CD8-positive, alpha-beta memory T cell (primary cell): ENCODE results near the gene ZMPSTE24. TPM values are rescaled to one million over a fixed set of nuclear protein-coding genes. Genes with fewer than 3 reads are reported as not detected.
"Not testable (repeated sequence)": the region's sequence is repeated elsewhere in the genome, so short reads cannot be mapped to it uniquely, and the experiment has no call there.

Experiments used
- CTCF ChIA-PET: fragments of 350-600 bp; sonication (Branson Sonifier 250); formaldehyde crosslinking; loops from one replicate; lab custom pipeline; 2021; ENCODE audit warnings: antibody characterized with exemption; lab: Charles Lee
- POLR2A ChIA-PET: fragments of 350-600 bp; sonication (Branson Sonifier 250); formaldehyde crosslinking; loops from one replicate; lab custom pipeline; 2021; ENCODE audit warnings: antibody characterized with exemption; lab: Charles Lee
- DNase-seq, 5 donors: peaks; one replicate each; pipeline versions ENCODE4 v3.0.0 to v3.0.0-alpha.2; 2020 to 2022; ENCODE audit warnings: mixed read lengths in 1 of 5
- H3K27ac ChIP-seq: one replicate; pipeline ENCODE4 v1.7.0; 2013; ENCODE audit warnings: low read depth, mild to moderate bottlenecking, low read length, moderate library complexity
- H3K27me3 ChIP-seq: 2 replicates; pipeline ENCODE4 v1.7.0; 2013; ENCODE audit warnings: low read length, mild to moderate bottlenecking; ENCODE audit not compliant: insufficient read depth, poor library complexity, severe bottlenecking
- H3K36me3 ChIP-seq: 2 replicates; pipeline ENCODE4 v1.7.0; 2013; ENCODE audit warnings: mild to moderate bottlenecking, low read length, moderate library complexity; ENCODE audit not compliant: insufficient read depth
- H3K4me1 ChIP-seq: 2 replicates; pipeline ENCODE4 v1.7.0; 2013; ENCODE audit warnings: mild to moderate bottlenecking, low read length, moderate library complexity; ENCODE audit not compliant: insufficient read depth
- H3K4me3 ChIP-seq: 2 replicates; pipeline ENCODE4 v1.7.0; 2013; ENCODE audit warnings: mild to moderate bottlenecking, low read length
- H3K9me3 ChIP-seq: 2 replicates; pipeline ENCODE4 v1.7.0; 2013; ENCODE audit warnings: mild to moderate bottlenecking, low read length
- H3K27ac Mint-ChIP-seq, 8 donors: one replicate each; pipeline ENCODE4 v1.8.0; 2020 to 2021; ENCODE audit warnings: mixed read lengths in 8 of 8, mild to moderate bottlenecking in 6 of 8, inconsistent platforms in 3 of 8, moderate library complexity in 3 of 8
- H3K27me3 Mint-ChIP-seq, 2 donors: one replicate each; pipeline ENCODE4 v1.8.0; 2020 to 2021; ENCODE audit warnings: mixed read lengths in 2 of 2, mild to moderate bottlenecking in 1 of 2, moderate library complexity in 1 of 2
- H3K36me3 Mint-ChIP-seq, 3 donors: one replicate each; pipeline ENCODE4 v1.8.0; 2020 to 2021; ENCODE audit warnings: mixed read lengths in 3 of 3, inconsistent platforms in 1 of 3, mild to moderate bottlenecking in 1 of 3
- H3K4me1 Mint-ChIP-seq, 3 donors: one replicate each; pipeline ENCODE4 v1.8.0; 2020 to 2021; ENCODE audit warnings: mixed read lengths in 3 of 3, inconsistent platforms in 1 of 3, mild to moderate bottlenecking in 1 of 3
- H3K4me3 Mint-ChIP-seq, 7 donors: one replicate each; pipeline ENCODE4 v1.8.0; 2020 to 2021; ENCODE audit warnings: mixed read lengths in 7 of 7, mild to moderate bottlenecking in 6 of 7, moderate library complexity in 4 of 7, inconsistent platforms in 2 of 7
- H3K9me3 Mint-ChIP-seq, 5 donors: one replicate each; pipeline ENCODE4 v1.8.0; 2020 to 2022; ENCODE audit warnings: mixed read lengths in 5 of 5, mild to moderate bottlenecking in 3 of 5, moderate library complexity in 2 of 5, inconsistent platforms in 1 of 5
- polyA plus RNA-seq: library from polyadenylated mRNA; unstranded; fragments of 300-500 nt; fragmentation: Illumina TruSeq; gene quantifications from one replicate; pipeline ENCODE4 v1.2.3, GENCODE V29; 2021
- total RNA-seq, 2 experiments: library from RNA; stranded (reverse); gene quantifications; one replicate each; pipeline ENCODE4 v1.2.3, GENCODE V29; 2021

ZMPSTE24 gene
- total RNA-seq (10 to 100 TPM; 51.0 to 53.7 TPM), polyA plus RNA-seq (32.5 TPM)

GRCh38 chr1:40257688-40258444 lies at the start of gene ZMPSTE24:
TSS of gene ZMPSTE24 (plus strand) at chr1:40258236. CDS start at chr1:40258272, 36 bp downstream.
- peak within 1 kb of the TSS; percentile 99 to 100 (median 100) for H3K27ac Mint-ChIP-seq
- peaks cover 46 to 67% (median 64%) of the 10 kb centered on the region in 3 donors for H3K4me1 Mint-ChIP-seq
- H3K9me3 Mint-ChIP-seq = no peaks in the 10 kb centered on the region
- H3K4me3 ChIP-seq = peak within 1 kb of the TSS; percentile 100
- peaks cover 25% of the 10 kb centered on the region for H3K4me1 ChIP-seq
- peak within 1 kb of the TSS; percentile 96 to 100 (median 98) for H3K4me3 Mint-ChIP-seq
- H3K36me3 ChIP-seq = peaks cover 24% of the 10 kb centered on the region
- POLR2A ChIA-PET = interaction anchor here (0.6 to 1.3 kb wide), 3 partner anchors 16 to 250 kb away, joined by 3 to 12 read pairs (median 4); partner anchors contain the start of gene CAP1
- peaks cover 0 to 41% (median 20%) of the 10 kb centered on the region in 3 donors for H3K36me3 Mint-ChIP-seq
- CTCF ChIA-PET = interaction anchor here (0.9 to 3.3 kb wide), 5 partner anchors 10 to 81 kb away, joined by 3 to 11 read pairs (median 3); partner anchors contain the start of gene TMCO2
- no peaks in the 10 kb centered on the region for H3K9me3 ChIP-seq
- H3K27me3 Mint-ChIP-seq = peaks cover 0 to 3% of the 10 kb centered on the region in 2 donors
- H3K27ac ChIP-seq = peak within 1 kb of the TSS; percentile 99
- H3K27me3 ChIP-seq = no peaks in the 10 kb centered on the region
- peak; percentile 91 to 98 (median 95) for DNase-seq

- H3K36me3 Mint-ChIP-seq = peaks cover 3 to 75% (median 27%) of the 10 kb centered on the region in 3 donors
- no peaks in the 10 kb centered on the region for H3K9me3 ChIP-seq
- H3K4me3 ChIP-seq = no peak overlapping the region
- H3K27ac Mint-ChIP-seq = peak overlapping the region in 4 of 8 donors; percentile 3 to 24 (median 12)
- DNase-seq = no peak
- peaks cover 10 to 31% (median 28%) of the 10 kb centered on the region in 3 donors for H3K4me1 Mint-ChIP-seq
- H3K27me3 Mint-ChIP-seq = no peaks in the 10 kb centered on the region
- no peak overlapping the region for H3K4me3 Mint-ChIP-seq
- peaks cover 30% of the 10 kb centered on the region for H3K36me3 ChIP-seq
- H3K9me3 Mint-ChIP-seq = no peaks in the 10 kb centered on the region
- H3K4me1 ChIP-seq = no peaks in the 10 kb centered on the region
- no peak overlapping the region for H3K27ac ChIP-seq
- H3K27me3 ChIP-seq = no peaks in the 10 kb centered on the region
- ChIA-PET POLR2A (no interaction called here), CTCF (interaction anchor here (1.6 kb wide), 1 partner anchor 9 kb away, joined by 4 read pairs; no protein-coding TSS in a partner anchor)
Observed at GRCh38 chr1:40210511-40211204, 47.4 kb upstream of the ZMPSTE24 start.

GRCh38 chr1:40218333-40218732 lies 39.7 kb upstream of the ZMPSTE24 start:
- Histone ChIP-seq H3K4me3 (no peak overlapping the region), H3K9me3 (no peaks in the 10 kb centered on the region), H3K36me3 (no peaks in the 10 kb centered on the region), H3K27me3 (no peaks in the 10 kb centered on the region), H3K4me1 (no peaks in the 10 kb centered on the region), H3K27ac (no peak overlapping the region)
- Mint-ChIP-seq H3K36me3 (peaks cover 0 to 47% (median 13%) of the 10 kb centered on the region in 3 donors), H3K4me3 (no peak overlapping the region), H3K4me1 (peaks cover 5 to 15% (median 13%) of the 10 kb centered on the region in 3 donors), H3K9me3 (no peaks in the 10 kb centered on the region), H3K27ac (peak overlapping the region in 1 of 8 donors; percentile 26), H3K27me3 (no peaks in the 10 kb centered on the region)
- DNase-seq = no peak
- ChIA-PET POLR2A (no interaction called here), CTCF (interaction anchor here (1.9 kb wide), 1 partner anchor 8 kb away, joined by 4 read pairs; no protein-coding TSS in a partner anchor)

DNA sequence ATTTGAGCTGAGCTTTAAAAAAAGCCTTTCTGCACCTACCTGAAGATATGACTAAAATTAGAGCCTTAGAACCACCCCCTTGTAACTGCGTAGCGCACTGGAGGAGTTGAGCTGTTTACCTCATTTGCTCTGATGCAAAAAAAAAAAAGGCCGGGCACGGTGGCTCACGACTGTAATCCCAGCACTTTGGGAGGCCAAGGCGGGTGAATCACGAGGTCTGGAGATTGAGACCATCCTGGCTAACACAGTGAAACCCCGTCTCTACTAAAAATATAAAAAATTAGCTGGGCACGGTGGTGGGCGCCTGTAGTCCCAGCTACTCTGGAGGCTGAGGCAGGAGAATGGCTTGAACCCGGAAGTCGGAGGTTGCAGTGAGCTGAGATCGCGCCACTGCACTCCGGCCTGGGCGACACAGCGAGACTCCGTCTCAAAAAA lies 36.5 kb upstream of the ZMPSTE24 start:
- H3K27me3 ChIP-seq, H3K4me3 Mint-ChIP-seq, H3K36me3 ChIP-seq, DNase-seq, H3K27ac Mint-ChIP-seq, H3K9me3 ChIP-seq, H3K4me1 ChIP-seq, H3K9me3 Mint-ChIP-seq, POLR2A ChIA-PET, H3K4me3 ChIP-seq, H3K27me3 Mint-ChIP-seq: not testable (repeated sequence)
- CTCF ChIA-PET = interaction anchor here (0.7 kb wide), 2 partner anchors 9 to 68 kb away, joined by 3 to 4 read pairs; no protein-coding TSS in a partner anchor
- peaks cover 5 to 14% (median 13%) of the 10 kb centered on the region in 3 donors for H3K4me1 Mint-ChIP-seq
- H3K27ac ChIP-seq = peak overlapping the region; percentile 14
- peaks cover 0 to 40% (median 8%) of the 10 kb centered on the region in 3 donors for H3K36me3 Mint-ChIP-seq

DNA sequence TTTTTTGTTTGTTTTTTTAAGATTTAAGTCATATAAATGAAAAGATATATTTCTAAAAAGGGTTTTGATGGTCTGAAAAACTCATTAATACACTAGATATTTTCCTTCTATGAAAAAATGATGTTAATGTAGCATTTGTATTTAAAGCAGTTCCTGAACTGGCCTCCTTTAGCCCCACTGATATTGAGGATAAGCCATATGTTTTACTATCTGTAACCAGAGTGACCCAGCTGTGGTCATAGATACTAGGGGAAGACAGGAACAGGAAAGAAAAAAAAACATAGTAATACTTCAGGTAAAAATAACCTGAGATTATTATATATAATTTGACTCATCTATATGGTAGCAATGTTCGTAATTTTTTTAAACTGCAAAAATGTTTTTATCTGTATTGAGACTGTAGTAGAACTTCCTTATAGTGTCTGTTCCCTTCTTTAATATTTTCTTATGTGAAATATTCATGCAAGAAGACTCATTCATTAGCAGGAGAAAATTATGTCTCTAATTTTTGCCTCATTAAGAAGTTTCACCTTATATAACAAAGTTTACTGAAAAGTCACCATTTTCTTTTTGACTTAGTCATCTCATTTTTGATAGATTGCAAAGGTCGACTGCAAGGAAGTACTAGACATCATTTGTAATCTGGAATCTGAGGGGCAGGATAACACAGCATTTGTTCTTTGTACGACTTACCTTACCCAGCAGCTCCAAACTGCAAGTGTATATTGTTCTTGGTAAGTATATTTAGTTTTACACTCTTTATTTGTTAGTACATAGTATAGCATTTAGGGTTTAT lies 35.9 kb upstream of the ZMPSTE24 start:
- peak overlapping the region in 2 of 8 donors; percentile 24 to 77 for H3K27ac Mint-ChIP-seq
- no peaks in the 10 kb centered on the region for H3K4me1 ChIP-seq
- H3K36me3 ChIP-seq = no peaks in the 10 kb centered on the region
- H3K9me3 Mint-ChIP-seq = no peaks in the 10 kb centered on the region
- ChIA-PET CTCF (interaction anchor here (0.7 kb wide), 1 partner anchor 8 kb away, joined by 3 read pairs; no protein-coding TSS in a partner anchor), POLR2A (no interaction called here)
- DNase-seq = no peak
- H3K4me1 Mint-ChIP-seq = peaks cover 5 to 14% (median 13%) of the 10 kb centered on the region in 3 donors
- peaks cover 0 to 36% (median 7%) of the 10 kb centered on the region in 3 donors for H3K36me3 Mint-ChIP-seq
- H3K4me3 Mint-ChIP-seq = no peak overlapping the region
- no peaks in the 10 kb centered on the region for H3K27me3 Mint-ChIP-seq
- no peak overlapping the region for H3K4me3 ChIP-seq
- H3K27me3 ChIP-seq = no peaks in the 10 kb centered on the region
- H3K9me3 ChIP-seq = no peaks in the 10 kb centered on the region
- H3K27ac ChIP-seq = no peak overlapping the region

DNA sequence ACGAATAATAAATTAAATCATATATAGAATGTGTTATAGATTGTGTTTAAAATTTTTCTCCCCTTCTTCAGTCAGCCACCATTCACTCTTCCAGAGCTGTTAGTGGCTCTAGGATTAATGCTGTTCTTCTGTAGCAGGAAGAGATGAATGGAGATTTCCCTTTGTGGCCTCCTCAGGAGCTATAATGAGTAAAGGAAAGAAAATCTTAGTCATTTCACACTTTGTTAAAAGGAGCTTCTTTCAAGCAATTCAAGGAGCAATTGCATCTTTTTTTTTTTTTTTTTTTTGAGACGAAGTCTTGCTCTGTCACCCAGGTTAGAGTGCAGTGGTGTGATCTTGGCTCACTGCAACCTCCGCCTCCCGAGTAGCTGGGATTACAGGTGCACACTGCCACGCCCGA lies 34.0 kb upstream of the ZMPSTE24 start:
- ChIA-PET CTCF (no interaction called here), POLR2A (no interaction called here)
- H3K27me3 Mint-ChIP-seq = no peaks in the 10 kb centered on the region
- H3K27ac Mint-ChIP-seq = no peak overlapping the region
- no peak overlapping the region for H3K27ac ChIP-seq
- H3K36me3 ChIP-seq = peaks cover 5% of the 10 kb centered on the region
- peaks cover 3 to 13% (median 9%) of the 10 kb centered on the region in 3 donors for H3K4me1 Mint-ChIP-seq
- H3K4me3 Mint-ChIP-seq = no peak overlapping the region
- H3K36me3 Mint-ChIP-seq = peaks cover 0 to 44% (median 5%) of the 10 kb centered on the region in 3 donors
- no peak overlapping the region for H3K4me3 ChIP-seq
- no peaks in the 10 kb centered on the region for H3K4me1 ChIP-seq
- H3K27me3 ChIP-seq = no peaks in the 10 kb centered on the region
- no peaks in the 10 kb centered on the region for H3K9me3 Mint-ChIP-seq
- H3K9me3 ChIP-seq = no peaks in the 10 kb centered on the region
- no peak for DNase-seq

- Histone ChIP-seq H3K4me3 (no peak overlapping the region), H3K27me3 (no peaks in the 10 kb centered on the region), H3K9me3 (no peaks in the 10 kb centered on the region), H3K36me3 (peaks cover 12% of the 10 kb centered on the region), H3K4me1 (no peaks in the 10 kb centered on the region), H3K27ac (no peak overlapping the region)
- no peaks in the 10 kb centered on the region for H3K27me3 Mint-ChIP-seq
- H3K27ac Mint-ChIP-seq = peak overlapping the region in 1 of 8 donors; percentile 3
- peaks cover 10 to 16% (median 10%) of the 10 kb centered on the region in 3 donors for H3K4me1 Mint-ChIP-seq
- POLR2A ChIA-PET = no interaction called here
- no peak for DNase-seq
- peaks cover 7 to 45% (median 7%) of the 10 kb centered on the region in 3 donors for H3K36me3 Mint-ChIP-seq
- CTCF ChIA-PET = interaction anchor here (0.6 kb wide), 1 partner anchor 40 kb away, joined by 6 read pairs; no protein-coding TSS in a partner anchor
- H3K9me3 Mint-ChIP-seq = no peaks in the 10 kb centered on the region
- no peak overlapping the region for H3K4me3 Mint-ChIP-seq
Observed at GRCh38 chr1:40226192-40226591, 31.8 kb upstream of the ZMPSTE24 start.
